NT2/D1 (cell line): Measurements from ENCODE around the gene CALU.

Source experiments
- DNase-seq: peaks from one replicate; pipeline ENCODE4 v3.0.0-alpha.2; 2011; ENCODE audit warnings: low read depth, low spot score
- H3K27me3 ChIP-seq: 2 replicates; pipeline ENCODE4 v1.6.0; 2011; ENCODE audit warnings: mild to moderate bottlenecking; ENCODE audit not compliant: insufficient read length, insufficient read depth
- H3K36me3 ChIP-seq: 2 replicates; pipeline ENCODE4 v1.6.1; 2011; ENCODE audit warnings: mild to moderate bottlenecking, low read length, mixed read lengths; ENCODE audit not compliant: insufficient read depth, insufficient read length
- H3K4me1 ChIP-seq: 2 replicates; pipeline ENCODE4 v1.5.1; 2011; ENCODE audit not compliant: insufficient read depth, insufficient read length
- H3K4me3 ChIP-seq: 2 replicates; pipeline ENCODE4 v1.5.1; 2011; ENCODE audit warnings: low read depth; ENCODE audit not compliant: insufficient read length
- H3K9ac ChIP-seq: 2 replicates; pipeline ENCODE4 v1.6.0; 2011; ENCODE audit warnings: low read depth; ENCODE audit not compliant: insufficient read length
- H3K9me3 ChIP-seq: 2 replicates; pipeline ENCODE4 v1.5.1; 2011; ENCODE audit warnings: mild to moderate bottlenecking, low read length; ENCODE audit not compliant: insufficient read depth
- SUZ12 ChIP-seq: IDR thresholded peaks from 2 replicates; pipeline ENCODE4 v1.6.1; 2011; ENCODE audit not compliant: insufficient read length, insufficient read depth; ENCODE audit errors: extremely low read depth
- YY1 ChIP-seq: IDR thresholded peaks from 2 replicates; pipeline ENCODE4 v1.6.1; 2011; ENCODE audit not compliant: insufficient read length, insufficient read depth
- ZNF274 ChIP-seq: IDR thresholded peaks from 2 replicates; pipeline ENCODE4 v1.6.1; 2011; ENCODE audit warnings: mild to moderate bottlenecking, low read depth, low read length

The CALU gene

DNA sequence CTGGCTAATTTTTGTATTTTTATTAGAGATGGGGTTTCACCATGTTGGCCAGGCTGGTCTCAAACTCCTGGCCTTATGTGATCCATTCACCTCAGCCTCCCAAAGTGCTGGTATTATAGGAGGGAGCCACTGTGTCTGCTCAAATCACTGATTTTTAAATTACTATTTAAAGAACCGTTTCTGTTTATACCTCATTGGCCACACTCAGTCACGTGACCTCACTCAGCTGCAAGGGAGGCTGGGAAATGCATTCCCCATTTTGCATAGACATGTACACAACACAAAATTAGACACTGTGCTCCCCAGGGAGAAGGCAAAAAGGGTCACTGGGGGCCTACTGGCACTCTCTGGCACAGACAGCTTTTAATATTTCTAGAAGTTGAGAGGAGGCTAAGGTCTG is 13.6 kb upstream of the CALU start:
- Histone ChIP-seq H3K4me3 (no peak overlapping the region), H3K36me3 (no peaks in the 10 kb centered on the region), H3K27me3 (no peaks in the 10 kb centered on the region), H3K9me3 (no peaks in the 10 kb centered on the region), H3K9ac (no peak overlapping the region), H3K4me1 (no peaks in the 10 kb centered on the region)
- DNase-seq = no peak
- TF ChIP-seq YY1 (no peak), SUZ12 (no peak), ZNF274 (no peak)

DNA sequence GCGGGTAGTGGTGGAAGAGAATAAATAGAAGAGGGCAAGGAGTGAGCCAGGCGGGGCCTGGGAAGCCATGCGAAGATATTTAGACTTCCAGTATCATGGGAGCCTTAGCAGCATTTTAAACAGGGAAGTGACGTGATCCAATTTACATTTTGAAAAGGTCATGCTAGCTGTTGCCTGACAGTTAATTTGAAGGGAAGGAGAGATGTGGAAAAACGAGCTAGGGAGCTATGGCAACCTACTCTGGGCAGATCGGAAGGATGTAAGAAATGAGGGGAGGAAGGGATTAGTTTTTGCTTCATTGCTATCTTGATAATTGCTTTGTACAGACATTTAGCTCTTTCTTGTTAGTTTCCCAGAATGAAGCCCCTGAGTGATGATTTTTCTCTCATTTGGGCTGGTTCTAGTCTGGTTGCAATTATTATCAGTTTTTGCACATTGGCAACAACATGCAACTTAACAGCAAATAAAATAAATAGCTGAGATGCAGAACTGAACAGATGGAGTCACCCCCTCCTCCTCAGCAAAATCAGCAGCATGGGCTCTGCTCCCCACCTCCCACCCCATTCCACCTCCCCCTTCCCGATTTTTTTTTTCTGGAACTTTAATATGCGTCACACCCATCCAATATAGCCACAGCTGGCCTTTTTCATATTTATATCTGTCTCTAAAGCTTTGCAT is 13.0 kb upstream of the CALU start:
- no peaks in the 10 kb centered on the region for H3K36me3 ChIP-seq
- no peaks in the 10 kb centered on the region for H3K9me3 ChIP-seq
- H3K4me3 ChIP-seq = no peak overlapping the region
- no peaks in the 10 kb centered on the region for H3K4me1 ChIP-seq
- H3K9ac ChIP-seq = no peak overlapping the region
- TF ChIP-seq YY1 (no peak), ZNF274 (no peak), SUZ12 (no peak)
- H3K27me3 ChIP-seq = no peaks in the 10 kb centered on the region
- no peak for DNase-seq

DNA sequence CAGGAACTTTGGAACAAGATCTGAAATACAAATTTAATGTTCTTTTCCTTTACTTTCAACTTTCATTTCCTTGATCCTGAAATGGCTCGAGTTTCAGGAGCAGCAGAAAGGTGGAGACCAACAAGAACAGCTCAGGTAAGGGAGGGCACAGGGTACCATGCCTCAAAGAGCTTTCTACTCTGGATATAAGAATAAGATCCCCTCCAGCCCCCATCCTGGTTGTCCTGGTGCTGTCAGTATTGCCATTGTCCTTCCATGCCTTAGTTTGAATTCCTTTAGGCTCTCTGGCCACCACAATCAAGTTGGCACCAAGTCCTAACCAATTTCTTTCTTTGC is 12.5 kb upstream of the CALU start:
- TF ChIP-seq SUZ12 (no peak), YY1 (no peak), ZNF274 (no peak)
- no peak overlapping the region for H3K9ac ChIP-seq
- H3K4me1 ChIP-seq = no peaks in the 10 kb centered on the region
- H3K27me3 ChIP-seq = no peaks in the 10 kb centered on the region
- no peak for DNase-seq
- no peak overlapping the region for H3K4me3 ChIP-seq
- H3K36me3 ChIP-seq = no peaks in the 10 kb centered on the region
- H3K9me3 ChIP-seq = no peaks in the 10 kb centered on the region

DNA sequence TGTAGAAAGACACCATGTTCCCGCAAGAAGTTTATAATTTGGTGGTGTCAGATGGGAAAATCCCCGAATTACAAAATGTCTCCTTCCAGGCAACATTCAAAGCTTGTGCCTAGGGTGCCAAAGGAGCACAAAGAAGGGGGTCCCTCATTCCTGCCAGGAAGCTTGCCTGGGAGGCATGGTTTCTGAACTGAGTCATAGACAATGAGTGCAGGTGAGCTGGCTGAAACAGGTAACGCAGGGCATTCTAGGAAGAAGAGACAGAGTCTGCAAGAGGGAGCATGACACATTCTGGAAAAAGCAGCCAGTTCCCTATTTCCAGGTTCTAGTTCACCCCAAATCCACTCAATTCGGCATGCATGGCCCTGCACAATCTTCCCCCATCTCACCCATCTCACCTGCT is 11.9 kb upstream of the CALU start:
- Histone ChIP-seq H3K9me3 (no peaks in the 10 kb centered on the region), H3K4me3 (no peak overlapping the region), H3K36me3 (no peaks in the 10 kb centered on the region), H3K27me3 (no peaks in the 10 kb centered on the region), H3K4me1 (no peaks in the 10 kb centered on the region), H3K9ac (no peak overlapping the region)
- TF ChIP-seq YY1 (no peak), ZNF274 (no peak), SUZ12 (no peak)
- DNase-seq = no peak

DNA sequence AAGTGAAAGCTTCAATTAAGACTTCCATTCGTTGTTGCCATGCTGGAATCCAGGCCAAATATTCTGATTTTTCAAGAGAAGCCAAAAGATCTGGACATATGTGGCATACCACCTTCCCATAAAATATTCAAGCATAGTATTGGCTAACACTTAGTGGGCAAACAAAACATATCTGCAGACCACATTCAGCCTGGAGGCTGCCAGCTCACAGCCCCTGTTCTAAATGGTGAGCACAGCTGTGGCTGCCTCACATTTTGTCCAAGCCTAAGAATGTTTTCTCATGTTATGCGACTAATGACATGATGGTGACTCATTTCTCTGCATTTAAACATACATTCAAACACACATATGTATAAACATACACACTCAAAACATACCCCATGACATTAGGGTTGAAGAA is 10.6 kb upstream of the CALU start:
- H3K4me3 ChIP-seq = no peak overlapping the region
- no peak for DNase-seq
- no peaks in the 10 kb centered on the region for H3K27me3 ChIP-seq
- H3K9ac ChIP-seq = no peak overlapping the region
- H3K36me3 ChIP-seq = no peaks in the 10 kb centered on the region
- no peaks in the 10 kb centered on the region for H3K4me1 ChIP-seq
- no peaks in the 10 kb centered on the region for H3K9me3 ChIP-seq
- TF ChIP-seq YY1 (no peak), ZNF274 (no peak)

DNA sequence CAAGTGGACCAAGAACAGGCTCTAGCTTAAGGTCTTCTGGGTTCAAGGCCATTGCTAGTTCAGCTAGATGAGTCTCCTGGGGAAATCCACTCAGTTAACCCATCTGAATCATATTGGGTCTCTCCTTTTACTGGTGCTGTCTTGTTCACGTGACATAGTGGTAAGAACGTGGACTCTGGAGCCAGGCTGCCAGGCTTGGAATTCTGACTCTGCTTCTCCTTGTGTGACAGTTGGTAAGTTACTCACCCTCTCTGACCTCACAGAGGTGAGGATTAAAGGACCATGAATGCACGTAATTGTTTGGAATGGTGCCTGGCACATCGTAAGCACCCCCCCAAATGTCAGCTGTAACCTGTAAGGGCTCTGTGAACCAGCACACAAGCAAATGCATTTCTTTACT is 9.7 kb upstream of the CALU start:
- Histone ChIP-seq H3K9ac (no peak overlapping the region), H3K4me1 (no peaks in the 10 kb centered on the region), H3K27me3 (no peaks in the 10 kb centered on the region), H3K9me3 (no peaks in the 10 kb centered on the region), H3K36me3 (no peaks in the 10 kb centered on the region), H3K4me3 (no peak overlapping the region)
- no peak for DNase-seq
- TF ChIP-seq YY1 = no peak
- TF ChIP-seq SUZ12 = no peak
- TF ChIP-seq ZNF274 = no peak

DNA sequence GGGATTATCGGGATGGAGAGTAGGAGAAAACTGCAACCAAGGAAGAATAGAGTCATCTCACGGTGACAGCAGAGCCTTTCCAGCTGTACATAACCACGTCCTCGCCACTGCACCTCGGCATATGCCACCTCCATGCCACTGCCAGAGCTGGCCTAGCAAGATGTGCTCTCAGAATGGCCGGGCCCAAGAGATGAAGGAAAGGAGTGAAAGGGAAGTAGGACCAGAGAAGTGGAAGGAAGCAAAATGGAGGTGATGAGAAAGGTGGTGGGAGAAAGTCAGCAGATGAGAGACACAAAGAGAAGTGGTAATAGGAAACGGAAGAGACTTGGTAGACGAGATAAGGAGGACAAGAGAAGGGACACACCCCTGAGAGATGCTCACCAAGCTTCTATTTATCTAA is 8.0 kb upstream of the CALU start:
- no peak overlapping the region for H3K4me3 ChIP-seq
- no peak for TF ChIP-seq YY1
- no peak for TF ChIP-seq SUZ12
- no peak for TF ChIP-seq ZNF274
- no peak for DNase-seq
- no peaks in the 10 kb centered on the region for H3K36me3 ChIP-seq
- no peak overlapping the region for H3K9ac ChIP-seq
- no peaks in the 10 kb centered on the region for H3K4me1 ChIP-seq
- H3K27me3 ChIP-seq = no peaks in the 10 kb centered on the region
- no peaks in the 10 kb centered on the region for H3K9me3 ChIP-seq
